Mucosa of descending colon (tissue), 3 donors: ENCODE data around the gene LRBA. TPM values are rescaled to one million over a fixed set of nuclear protein-coding genes. Genes with fewer than 3 reads are reported as not detected.

ENCODE experiments used
- ATAC-seq: fragments of 200-7000 bp; cut with Tn5 transposase; one replicate; pipeline ENCODE4 v1.9.1; 2020; ENCODE audit warnings: mild to moderate bottlenecking, moderate library complexity
- DNase-seq, 3 donors: peaks; one replicate each; pipeline ENCODE4 v3.0.0-alpha.2; 2020
- H3K36me3 ChIP-seq: fragments of 200-600 bp; one replicate; pipeline ENCODE4 v1.8.0; 2021; ENCODE audit warnings: low read depth, mild to moderate bottlenecking
- H3K4me1 ChIP-seq: fragments of 200-600 bp; one replicate; pipeline ENCODE4 v1.8.0; 2021; ENCODE audit warnings: low read depth, mild to moderate bottlenecking
- H3K4me3 ChIP-seq: fragments of 200-600 bp; one replicate; pipeline ENCODE4 v1.8.0; 2021; ENCODE audit warnings: mild to moderate bottlenecking
- H3K9me3 ChIP-seq: fragments of 200-600 bp; one replicate; pipeline ENCODE4 v1.8.0; 2021; ENCODE audit warnings: mild to moderate bottlenecking
- intact Hi-C, 2 donors: fragments of 100-400 bp; cut with DNase I in 1 of 2; cut with micrococcal nuclease in 1 of 2; formaldehyde crosslinking; loops; one replicate each; pipeline versions ENCODE4 v1.11.0 to v1.11.1; 2022; cut with DNase I, micrococcal nuclease
- total RNA-seq, 3 donors: library from RNA; stranded (reverse); fragmentation: NEBNext Ultra II Directional in 2 of 3; extraction: Animal tissue kit (Norgen Biotek cat#: 25700) in 2 of 3; gene quantifications; one replicate each; pipeline versions ENCODE4 v1.2.1 to v1.2.4, GENCODE V29; 2021 to 2023
- TF ChIP-seq, protein P1 (sequence below): fragments of 200-600 bp; IDR thresholded peaks from one replicate; pipeline ENCODE4 v1.8.0; 2022; ENCODE audit warnings: antibody characterized with exemption, mild to moderate bottlenecking
- donor health status: DM: no; HTN: no; CAD: no; lungs with moderate emphysema.
- donor health status: DM: no; HTN: no; CAD: no.
- donor health status: DM: no; HTN: yes; CAD: no.

The LRBA gene
- total RNA-seq, 3 donors from 2014 or later = 69.8 to 98.4 (median 76.2) TPM

DNA sequence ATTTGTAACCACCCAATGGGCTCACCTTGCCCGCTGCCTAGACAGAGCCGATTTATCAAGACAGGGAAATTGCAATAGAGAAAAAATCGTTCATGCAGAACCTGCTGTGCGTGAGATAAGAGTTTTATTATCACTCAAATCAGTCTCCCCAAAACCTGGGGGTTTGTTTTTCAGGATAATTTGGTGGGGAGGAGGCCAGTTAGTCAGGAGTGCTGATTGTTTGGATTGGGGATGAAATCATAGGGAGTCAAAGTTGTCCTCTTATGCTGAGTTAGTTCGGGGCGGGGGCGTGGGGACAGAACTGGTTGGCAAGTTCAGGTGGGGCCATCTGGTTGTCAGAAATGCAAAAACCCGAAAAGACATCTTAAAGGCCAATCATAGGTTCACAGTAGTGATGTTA is 230.1 kb downstream of the LRBA start:
- TF ChIP-seq, protein P1, sequence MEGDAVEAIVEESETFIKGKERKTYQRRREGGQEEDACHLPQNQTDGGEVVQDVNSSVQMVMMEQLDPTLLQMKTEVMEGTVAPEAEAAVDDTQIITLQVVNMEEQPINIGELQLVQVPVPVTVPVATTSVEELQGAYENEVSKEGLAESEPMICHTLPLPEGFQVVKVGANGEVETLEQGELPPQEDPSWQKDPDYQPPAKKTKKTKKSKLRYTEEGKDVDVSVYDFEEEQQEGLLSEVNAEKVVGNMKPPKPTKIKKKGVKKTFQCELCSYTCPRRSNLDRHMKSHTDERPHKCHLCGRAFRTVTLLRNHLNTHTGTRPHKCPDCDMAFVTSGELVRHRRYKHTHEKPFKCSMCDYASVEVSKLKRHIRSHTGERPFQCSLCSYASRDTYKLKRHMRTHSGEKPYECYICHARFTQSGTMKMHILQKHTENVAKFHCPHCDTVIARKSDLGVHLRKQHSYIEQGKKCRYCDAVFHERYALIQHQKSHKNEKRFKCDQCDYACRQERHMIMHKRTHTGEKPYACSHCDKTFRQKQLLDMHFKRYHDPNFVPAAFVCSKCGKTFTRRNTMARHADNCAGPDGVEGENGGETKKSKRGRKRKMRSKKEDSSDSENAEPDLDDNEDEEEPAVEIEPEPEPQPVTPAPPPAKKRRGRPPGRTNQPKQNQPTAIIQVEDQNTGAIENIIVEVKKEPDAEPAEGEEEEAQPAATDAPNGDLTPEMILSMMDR = no peak
- no peak for DNase-seq
- Histone ChIP-seq H3K4me1 (no peaks in the 10 kb centered on the region), H3K4me3 (no peak overlapping the region), H3K9me3 (no peaks in the 10 kb centered on the region), H3K36me3 (no peaks in the 10 kb centered on the region)
- ATAC-seq = no peak
- intact Hi-C loops = no loop called here

DNA sequence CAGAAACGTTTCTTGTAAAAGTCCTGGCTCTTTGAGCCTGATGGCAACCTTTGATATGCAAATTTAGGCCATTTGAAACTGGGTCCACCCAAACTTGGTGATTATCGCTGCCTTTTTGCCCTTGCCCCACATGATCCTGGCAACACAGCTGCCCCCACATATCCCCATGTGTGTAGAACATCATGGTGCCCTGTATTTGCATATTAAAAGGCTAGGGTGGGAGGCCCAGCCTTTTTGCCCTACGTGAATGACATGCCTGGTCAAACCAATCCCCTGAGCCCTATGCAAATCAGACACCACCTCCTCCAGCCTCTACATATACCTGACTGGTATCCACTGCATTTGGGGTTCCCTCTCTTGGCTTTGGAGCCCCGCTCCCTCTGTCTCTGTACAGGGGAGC is 230.8 kb downstream of the LRBA start:
- ATAC-seq (no peak), DNase-seq (no peak)
- Histone ChIP-seq H3K36me3 (no peaks in the 10 kb centered on the region), H3K4me1 (no peaks in the 10 kb centered on the region), H3K4me3 (no peak overlapping the region), H3K9me3 (no peaks in the 10 kb centered on the region)
- TF ChIP-seq, protein P1 = no peak
- intact Hi-C loops = no loop called here

DNA sequence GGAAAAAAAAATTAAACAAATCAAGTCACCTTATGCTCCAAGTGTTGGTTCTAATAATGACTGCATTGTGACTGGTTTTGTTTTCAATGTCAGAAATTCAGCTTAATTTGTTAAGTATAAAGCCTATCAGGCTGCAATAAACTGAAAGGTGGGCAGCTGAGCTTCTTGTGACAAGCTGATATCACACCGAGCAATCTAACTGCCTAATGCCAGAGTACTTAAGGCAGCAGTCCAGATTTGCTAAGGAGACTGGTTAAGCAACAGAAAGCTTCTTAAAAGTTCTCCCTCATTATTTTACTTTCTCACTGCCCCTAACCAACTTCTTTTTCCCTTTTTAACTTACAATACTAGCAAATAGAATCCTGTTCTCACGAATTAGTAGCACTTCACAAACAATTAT is 232.2 kb downstream of the LRBA start:
- no peaks in the 10 kb centered on the region for H3K4me1 ChIP-seq
- ATAC-seq = no peak
- intact Hi-C loops = no loop called here
- no peak for DNase-seq
- TF ChIP-seq, protein P1 = no peak
- H3K9me3 ChIP-seq = no peaks in the 10 kb centered on the region
- no peak overlapping the region for H3K4me3 ChIP-seq
- H3K36me3 ChIP-seq = no peaks in the 10 kb centered on the region

DNA sequence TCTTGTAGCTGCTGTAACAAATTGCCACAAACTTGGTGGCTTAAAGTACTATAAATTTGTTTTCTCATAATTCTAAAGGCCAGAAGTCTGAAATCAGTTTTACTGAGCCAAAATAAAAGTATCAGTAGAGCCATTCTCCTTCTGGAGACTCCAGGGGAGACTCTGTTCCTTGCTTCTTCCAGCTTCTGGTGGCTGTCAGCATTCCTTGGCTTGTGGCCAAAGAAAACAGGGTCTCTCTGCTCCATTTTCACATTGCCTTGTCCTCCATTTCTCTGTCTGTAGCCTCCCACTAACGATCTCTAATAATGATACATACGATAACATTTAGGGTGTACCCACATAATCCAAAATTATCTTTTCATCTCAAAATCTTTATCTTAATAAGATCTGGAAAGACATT is 232.8 kb downstream of the LRBA start:
- TF ChIP-seq, protein P1 = no peak
- no peak overlapping the region for H3K4me3 ChIP-seq
- intact Hi-C loops = no loop called here
- H3K36me3 ChIP-seq = no peaks in the 10 kb centered on the region
- no peak for ATAC-seq
- DNase-seq = no peak
- no peaks in the 10 kb centered on the region for H3K9me3 ChIP-seq
- H3K4me1 ChIP-seq = no peaks in the 10 kb centered on the region

DNA sequence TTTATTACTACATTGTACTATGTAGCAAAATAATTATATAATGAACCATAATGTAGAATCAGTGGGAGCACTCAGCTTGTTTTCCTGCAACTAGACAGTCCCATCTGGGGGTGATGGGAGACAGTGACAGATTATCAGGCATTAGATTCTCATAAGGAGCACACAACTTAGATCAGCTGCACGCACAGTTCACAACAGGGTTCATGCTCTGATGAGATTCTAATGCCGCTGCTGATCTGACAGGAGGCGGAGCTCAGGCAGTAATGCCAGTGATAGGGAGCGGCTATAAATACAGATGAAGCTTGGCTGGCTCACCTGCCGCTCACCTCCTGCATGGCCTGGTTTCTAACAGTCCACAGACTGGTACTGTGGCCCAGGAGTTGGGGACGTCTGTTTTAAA is 233.9 kb downstream of the LRBA start:
- Histone ChIP-seq H3K36me3 (no peaks in the 10 kb centered on the region), H3K4me1 (no peaks in the 10 kb centered on the region), H3K4me3 (no peak overlapping the region), H3K9me3 (no peaks in the 10 kb centered on the region)
- TF ChIP-seq, protein P1 = no peak
- ATAC-seq = no peak
- intact Hi-C loops = no loop called here
- no peak for DNase-seq

DNA sequence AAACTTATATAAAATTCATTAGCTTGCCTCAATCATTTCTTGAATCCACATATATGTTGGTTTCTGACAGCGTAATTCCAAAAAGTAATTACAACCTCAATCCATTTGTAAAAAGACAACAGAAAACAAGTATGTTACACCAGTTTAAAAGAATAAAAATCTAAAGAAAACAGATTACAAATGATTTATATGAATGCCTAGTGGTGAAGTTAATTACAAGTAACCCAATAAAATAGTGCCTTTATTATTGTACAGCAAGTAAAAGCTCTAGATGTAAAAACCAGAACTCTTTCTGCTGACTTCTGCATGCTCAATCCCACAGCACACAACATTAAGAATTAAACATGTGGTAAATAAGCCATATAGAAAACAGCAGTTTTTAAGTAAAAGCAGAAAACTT is 235.4 kb downstream of the LRBA start:
- intact Hi-C loops = no loop called here
- H3K36me3 ChIP-seq = no peaks in the 10 kb centered on the region
- no peaks in the 10 kb centered on the region for H3K9me3 ChIP-seq
- TF ChIP-seq, protein P1 = no peak
- no peaks in the 10 kb centered on the region for H3K4me1 ChIP-seq
- H3K4me3 ChIP-seq = no peak overlapping the region
- no peak for ATAC-seq
- no peak for DNase-seq
